ENCODE data around the gene RTN4R. TPM values are rescaled to one million over a fixed set of nuclear protein-coding genes. Genes with fewer than 3 reads are reported as not detected.

RTN4R gene
- total RNA-seq, 1 donor from 2014 or later: 0.43 TPM

DNA sequence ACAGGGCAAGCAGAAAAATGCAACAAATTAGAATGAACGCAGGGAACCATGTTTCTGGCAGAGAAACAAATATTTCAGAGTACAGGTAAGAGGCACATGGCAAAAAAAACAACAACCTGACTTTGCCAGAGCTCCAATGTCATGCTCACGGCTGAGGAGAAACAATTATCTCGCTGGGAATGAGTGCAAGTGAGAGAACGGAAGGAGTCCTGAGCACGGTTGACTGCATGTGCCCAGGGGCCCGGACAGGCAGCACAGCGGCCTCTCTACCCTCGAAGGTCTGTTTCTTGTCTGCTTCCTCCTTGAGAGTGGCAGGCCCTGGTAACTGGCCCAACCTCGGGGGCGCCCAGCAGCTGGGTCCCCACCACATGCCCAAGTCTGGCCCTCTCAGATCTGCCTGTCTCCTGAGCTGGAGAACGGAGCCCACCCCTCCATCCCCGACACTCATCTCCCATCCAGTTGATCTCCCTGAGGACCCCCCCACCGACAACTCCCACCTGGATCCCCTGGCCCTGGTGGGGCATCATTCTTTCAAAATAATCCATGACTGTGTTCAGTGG lies 24.6 kb upstream of the RTN4R start:
- Histone ChIP-seq H3K9me3 (no peaks in the 10 kb centered on the region), H3K27me3 (no peaks in the 10 kb centered on the region), H3K27ac (no peak overlapping the region), H3K36me3 (no peaks in the 10 kb centered on the region), H3K4me1 (no peaks in the 10 kb centered on the region), H3K4me3 (no peak overlapping the region)
- intact Hi-C loops (cut with DNase I): no loop called here
- no peak for TF ChIP-seq CTCF (IDR thresholded peaks at IDR 0.05)
- DNase-seq (ENCODE audit: low spot score in 2 of 2): no peak

DNA sequence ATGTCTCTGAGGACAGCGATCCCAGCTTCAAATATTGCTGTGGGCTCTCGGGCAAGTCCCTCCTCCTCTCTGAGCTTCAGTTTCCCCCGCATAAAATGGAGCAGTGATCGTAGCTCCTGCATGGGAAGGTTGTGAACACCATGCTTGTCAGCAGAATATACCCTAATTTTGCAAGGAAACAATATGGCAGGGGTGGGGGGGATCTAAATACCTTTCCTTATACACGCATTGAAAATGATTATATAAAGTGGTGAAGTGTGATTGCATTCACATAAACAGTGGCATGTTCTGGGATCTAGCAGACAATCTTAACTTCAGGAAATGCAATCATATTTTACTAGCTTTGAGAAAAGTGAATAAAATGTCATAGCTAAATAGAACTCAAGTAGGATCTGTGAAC lies 24.0 kb upstream of the RTN4R start:
- H3K9me3 ChIP-seq: no peaks in the 10 kb centered on the region
- DNase-seq (ENCODE audit: low spot score in 2 of 2): no peak
- H3K36me3 ChIP-seq: no peaks in the 10 kb centered on the region
- TF ChIP-seq CTCF (IDR thresholded peaks at IDR 0.05): no peak
- no peaks in the 10 kb centered on the region for H3K4me1 ChIP-seq
- no peak overlapping the region for H3K4me3 ChIP-seq
- intact Hi-C loops (cut with DNase I): no loop called here
- no peaks in the 10 kb centered on the region for H3K27me3 ChIP-seq
- H3K27ac ChIP-seq: no peak overlapping the region

- Histone ChIP-seq H3K27me3 (no peaks in the 10 kb centered on the region), H3K4me3 (no peak overlapping the region), H3K27ac (no peak overlapping the region), H3K4me1 (no peaks in the 10 kb centered on the region), H3K36me3 (no peaks in the 10 kb centered on the region), H3K9me3 (no peaks in the 10 kb centered on the region)
- intact Hi-C loops (cut with DNase I): no loop called here
- no peak for TF ChIP-seq CTCF (IDR thresholded peaks at IDR 0.05)
- no peak for DNase-seq (ENCODE audit: low spot score in 2 of 2)
Observed at GRCh38 chr22:20291604-20292063, 23.5 kb upstream of the RTN4R start.

DNA sequence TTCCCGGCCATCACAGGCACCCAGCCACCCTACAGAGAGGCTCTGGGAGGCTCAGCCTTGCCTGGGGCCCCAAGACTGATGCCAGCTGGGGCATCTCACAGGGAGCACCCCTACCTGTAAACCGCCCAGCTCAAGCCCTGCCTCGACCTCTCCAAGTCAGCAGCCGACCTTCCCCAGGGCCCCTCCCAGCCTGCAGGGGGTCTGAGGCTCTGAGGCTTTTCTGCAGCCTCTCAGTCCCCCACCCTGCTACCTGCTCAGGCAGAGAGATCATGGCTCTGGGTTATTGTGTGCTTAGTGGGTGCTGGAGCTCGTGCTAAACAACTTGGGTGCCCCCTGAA lies 23.1 kb upstream of the RTN4R start:
- no peaks in the 10 kb centered on the region for H3K4me1 ChIP-seq
- intact Hi-C loops (cut with DNase I): no loop called here

DNA sequence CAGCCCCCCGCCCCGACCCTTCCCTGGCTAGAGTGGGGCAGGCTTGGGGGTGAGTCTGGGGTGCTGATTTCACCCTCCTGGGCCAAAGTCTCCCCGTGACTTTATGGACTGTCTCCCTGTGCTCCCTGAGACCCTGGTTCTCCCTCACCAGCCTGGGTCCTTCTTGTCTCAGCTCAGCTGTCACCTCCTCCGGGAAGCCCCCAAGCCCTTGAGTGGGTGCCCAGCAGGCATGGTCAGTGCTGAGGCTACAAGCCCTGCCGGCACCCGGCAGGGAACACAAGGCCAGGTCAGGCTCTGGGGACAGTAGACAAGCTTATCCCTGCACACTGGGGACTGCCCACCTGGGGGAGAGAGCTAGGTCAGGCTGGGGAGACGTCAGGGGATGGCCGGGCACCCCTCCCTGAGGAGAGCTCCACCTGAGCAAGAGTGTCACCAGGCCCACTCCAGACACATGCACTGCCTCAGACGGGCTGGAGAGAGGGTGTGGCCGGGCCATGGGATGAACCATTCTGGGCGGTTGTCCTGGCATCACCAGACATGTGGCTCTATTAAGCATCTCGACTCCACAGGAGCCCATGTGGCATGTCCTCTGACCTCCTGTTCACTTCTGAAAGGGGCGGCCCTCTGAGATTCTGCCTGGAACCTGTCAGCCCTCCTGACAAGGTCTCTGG lies 22.6 kb upstream of the RTN4R start:
- Histone ChIP-seq H3K36me3 (no peaks in the 10 kb centered on the region), H3K27me3 (no peaks in the 10 kb centered on the region), H3K9me3 (no peaks in the 10 kb centered on the region), H3K4me3 (no peak overlapping the region), H3K4me1 (no peaks in the 10 kb centered on the region), H3K27ac (no peak overlapping the region)
- DNase-seq (ENCODE audit: low spot score in 2 of 2): no peak
- no peak for TF ChIP-seq CTCF (IDR thresholded peaks at IDR 0.05)
- intact Hi-C loops (cut with DNase I): no loop called here

More for the DNA sequence above, 23.1 kb upstream of the RTN4R start:
- Histone ChIP-seq H3K4me3 (no peak overlapping the region), H3K9me3 (no peaks in the 10 kb centered on the region), H3K36me3 (no peaks in the 10 kb centered on the region), H3K27me3 (no peaks in the 10 kb centered on the region), H3K27ac (no peak overlapping the region)
- no peak for TF ChIP-seq CTCF (IDR thresholded peaks at IDR 0.05)
- DNase-seq (ENCODE audit: low spot score in 2 of 2): no peak

Measured in ascending aorta (tissue), 2 donors.